AG04450 (cell line): Measurements from ENCODE around the gene CHP1. TPM values are rescaled to one million over a fixed set of nuclear protein-coding genes. Genes with fewer than 3 reads are reported as not detected.
"Not testable (repeated sequence)": the region's sequence is repeated elsewhere in the genome, so short reads cannot be mapped to it uniquely, and the experiment has no call there.

Source experiments
- CTCF ChIA-PET: fragments of 300-600, 350-600 bp; formaldehyde crosslinking; extraction: SDS; loops from one replicate; lab custom pipeline; 2022; ENCODE audit warnings: antibody characterized with exemption, inconsistent platforms; lab: Charles Lee
- POLR2A ChIA-PET: fragments of 350-600 bp; formaldehyde crosslinking; extraction: SDS; loops from one replicate; lab custom pipeline; 2021; ENCODE audit warnings: antibody characterized with exemption, inconsistent platforms; lab: Yijun Ruan, JAX
- DNase-seq: peaks from one replicate; pipeline ENCODE4 v3.0.0-alpha.2; 2011; ENCODE audit warnings: low read depth, low spot score
- H3K27ac ChIP-seq: one replicate; pipeline ENCODE4 v1.5.1; 2012; ENCODE audit warnings: low read depth, low read length, control low read depth
- H3K27me3 ChIP-seq: one replicate; pipeline ENCODE4 v1.6.0; 2012; ENCODE audit warnings: low read length; ENCODE audit not compliant: control insufficient read depth, insufficient read depth
- H3K4me3 ChIP-seq: 2 replicates; pipeline ENCODE4 v1.5.1; 2011; ENCODE audit warnings: mild to moderate bottlenecking, low read depth, low read length, control low read depth
- H3K9me3 ChIP-seq: 2 replicates; pipeline ENCODE4 v1.5.1; 2012; ENCODE audit warnings: low read length; ENCODE audit not compliant: control insufficient read depth, insufficient read depth
- polyA plus RNA-seq: library from polyadenylated mRNA; depleted of rRNA; stranded (reverse); fragments of >200 nt; gene quantifications from 2 replicates; pipeline ENCODE4 v1.2.3, GENCODE V29; 2011
- TF ChIP-seq, protein P1 (sequence below): IDR thresholded peaks from 2 replicates; pipeline ENCODE4 v1.5.1; 2011; ENCODE audit warnings: low read depth, low read length, control low read depth, inconsistent platforms

The CHP1 gene
- polyA plus RNA-seq, 1 experiment: 90.1 TPM

DNA sequence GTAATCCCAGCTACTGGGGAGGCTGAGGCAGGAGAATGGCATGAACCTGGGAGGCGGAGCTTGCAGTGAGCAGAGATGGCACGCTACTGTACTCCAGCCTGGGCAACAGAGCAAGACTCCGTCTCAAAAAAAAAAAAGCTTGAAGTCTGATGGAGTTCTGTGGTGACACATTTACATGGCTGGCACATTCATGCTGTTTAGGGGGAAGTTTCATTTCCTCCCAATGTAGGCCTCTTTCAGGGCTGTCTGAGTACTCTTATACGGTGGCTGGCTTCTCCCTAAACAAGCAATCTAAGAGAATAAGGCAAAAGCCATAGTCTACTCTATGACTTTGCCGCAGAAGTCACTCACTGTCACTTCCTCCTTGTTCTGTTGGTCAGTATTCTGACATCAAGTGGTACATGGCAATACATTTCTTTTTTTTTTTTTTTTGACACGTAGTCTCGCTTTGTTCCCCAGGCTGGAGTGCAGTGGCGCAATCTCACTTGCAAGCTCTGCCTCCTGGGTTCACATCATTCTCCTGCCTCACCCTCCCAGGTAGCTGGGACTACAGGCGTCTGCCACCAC, 60.1 kb downstream of the CHP1 start:
- ChIA-PET CTCF (no interaction called here), POLR2A (interaction anchor here (0.8 kb wide), 1 partner anchor 39 kb away, joined by 4 read pairs; no protein-coding TSS in a partner anchor)
- TF ChIP-seq, protein P1, sequence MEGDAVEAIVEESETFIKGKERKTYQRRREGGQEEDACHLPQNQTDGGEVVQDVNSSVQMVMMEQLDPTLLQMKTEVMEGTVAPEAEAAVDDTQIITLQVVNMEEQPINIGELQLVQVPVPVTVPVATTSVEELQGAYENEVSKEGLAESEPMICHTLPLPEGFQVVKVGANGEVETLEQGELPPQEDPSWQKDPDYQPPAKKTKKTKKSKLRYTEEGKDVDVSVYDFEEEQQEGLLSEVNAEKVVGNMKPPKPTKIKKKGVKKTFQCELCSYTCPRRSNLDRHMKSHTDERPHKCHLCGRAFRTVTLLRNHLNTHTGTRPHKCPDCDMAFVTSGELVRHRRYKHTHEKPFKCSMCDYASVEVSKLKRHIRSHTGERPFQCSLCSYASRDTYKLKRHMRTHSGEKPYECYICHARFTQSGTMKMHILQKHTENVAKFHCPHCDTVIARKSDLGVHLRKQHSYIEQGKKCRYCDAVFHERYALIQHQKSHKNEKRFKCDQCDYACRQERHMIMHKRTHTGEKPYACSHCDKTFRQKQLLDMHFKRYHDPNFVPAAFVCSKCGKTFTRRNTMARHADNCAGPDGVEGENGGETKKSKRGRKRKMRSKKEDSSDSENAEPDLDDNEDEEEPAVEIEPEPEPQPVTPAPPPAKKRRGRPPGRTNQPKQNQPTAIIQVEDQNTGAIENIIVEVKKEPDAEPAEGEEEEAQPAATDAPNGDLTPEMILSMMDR: no peak
- Histone ChIP-seq H3K27ac (no peak overlapping the region), H3K9me3 (no peaks in the 10 kb centered on the region; the same call in 1 of the 2 replicates), H3K27me3 (no peaks in the 10 kb centered on the region), H3K4me3 (no peak overlapping the region)
- no peak for DNase-seq

DNA sequence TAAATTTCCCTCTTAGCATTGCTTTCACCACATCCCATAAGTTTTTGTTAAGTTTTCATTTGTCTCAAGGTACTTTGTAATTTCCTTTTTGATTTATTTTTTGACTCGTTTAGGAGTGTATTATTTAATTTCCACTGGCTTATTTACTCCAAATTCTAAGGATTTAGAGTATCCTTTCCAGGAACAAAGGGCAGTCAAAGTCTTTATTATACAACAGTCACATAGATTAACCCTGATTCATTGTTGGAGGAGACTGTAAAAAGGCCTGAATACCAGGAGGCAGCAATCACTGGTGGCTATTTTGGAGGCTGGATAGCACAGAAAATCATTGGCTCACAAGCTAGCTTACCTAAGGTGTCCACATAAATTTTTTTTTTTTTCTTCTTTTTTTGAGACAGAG, 61.5 kb downstream of the CHP1 start:
- Histone ChIP-seq H3K27me3 (no peaks in the 10 kb centered on the region), H3K4me3 (no peak overlapping the region), H3K27ac (no peak overlapping the region), H3K9me3 (no peaks in the 10 kb centered on the region)
- TF ChIP-seq, protein P1: no peak
- CTCF ChIA-PET: no interaction called here
- DNase-seq: no peak
- POLR2A ChIA-PET: no interaction called here

DNA sequence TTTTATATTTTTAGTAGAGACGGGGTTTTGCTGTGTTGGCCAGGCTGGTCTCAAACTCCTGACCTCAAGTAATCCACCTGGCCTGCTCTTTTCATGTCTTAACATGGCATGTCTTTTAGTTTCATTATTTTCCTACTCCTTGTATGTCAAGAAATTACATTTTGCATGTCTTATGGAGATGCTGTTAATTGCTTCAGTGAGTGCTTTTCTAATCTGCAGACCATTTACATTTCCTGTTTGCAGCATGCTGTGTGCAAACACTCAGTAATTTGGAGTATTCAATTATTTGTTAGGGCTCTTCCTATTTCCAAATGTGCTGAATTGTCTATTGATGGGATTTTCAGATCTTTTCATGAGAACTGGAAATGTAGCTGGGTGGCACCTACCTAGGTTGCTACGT, 70.1 kb downstream of the CHP1 start:
- H3K4me3 ChIP-seq, H3K9me3 ChIP-seq, H3K27ac ChIP-seq, DNase-seq, H3K27me3 ChIP-seq, POLR2A ChIA-PET, CTCF ChIA-PET: not testable (repeated sequence)

DNA sequence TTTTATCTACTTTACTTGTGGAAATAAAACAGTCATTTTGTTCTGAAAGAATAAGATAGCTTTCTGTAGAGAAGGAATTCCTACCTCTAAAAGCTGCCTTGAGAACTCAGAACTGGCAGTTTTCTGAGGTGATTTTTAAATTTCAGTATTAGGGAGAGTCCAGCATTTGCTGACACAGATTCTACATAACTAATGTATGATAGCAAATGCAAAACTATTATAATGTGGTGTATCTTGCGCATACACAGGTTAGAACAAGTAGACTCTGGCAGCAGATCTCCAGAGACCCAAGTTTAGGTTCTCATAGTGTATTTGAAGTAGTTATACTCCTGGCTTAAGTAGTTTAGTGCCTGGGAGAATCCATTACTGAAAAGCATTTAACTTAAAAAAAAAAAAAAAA, 70.5 kb downstream of the CHP1 start:
- no peaks in the 10 kb centered on the region for H3K27me3 ChIP-seq
- TF ChIP-seq, protein P1: no peak
- H3K9me3 ChIP-seq: no peaks in the 10 kb centered on the region
- DNase-seq: no peak
- no peak overlapping the region for H3K4me3 ChIP-seq
- ChIA-PET CTCF (no interaction called here), POLR2A (no interaction called here)
- H3K27ac ChIP-seq: no peak overlapping the region

DNA sequence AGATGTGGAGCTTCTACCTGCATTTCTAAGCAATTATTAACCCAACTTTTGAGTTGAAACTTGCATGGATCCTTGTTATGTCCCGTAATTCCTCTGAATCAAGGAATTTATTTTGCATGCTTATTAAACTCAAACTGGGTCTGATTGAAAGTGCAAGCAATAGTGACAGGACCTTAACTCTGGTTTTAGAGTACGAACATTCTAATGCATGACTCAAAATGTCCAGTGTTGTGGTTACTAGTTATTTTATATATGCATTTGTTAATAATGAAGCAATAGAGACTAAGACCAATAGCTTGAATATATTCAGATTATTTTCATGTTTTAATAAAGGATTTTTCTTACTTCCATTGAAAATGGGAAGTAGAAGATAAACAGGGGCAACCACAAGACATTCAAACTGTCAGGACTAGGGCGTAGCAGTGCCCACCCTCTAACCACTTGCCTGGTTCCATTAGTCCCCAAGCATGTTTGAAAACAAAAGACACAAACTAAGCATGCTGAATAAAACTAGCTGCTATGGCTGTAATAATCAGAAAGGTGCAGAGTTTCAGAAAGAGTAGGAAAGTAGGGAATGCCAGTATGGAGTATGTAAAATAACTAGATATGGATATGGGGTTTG, 73.2 kb downstream of the CHP1 start:
- H3K4me3 ChIP-seq: no peak overlapping the region
- ChIA-PET CTCF (no interaction called here), POLR2A (interaction anchor here (0.8 kb wide), 1 partner anchor 28 kb away, joined by 3 read pairs; the partner anchor contains the start of genes NUSAP1 and OIP5)
- H3K9me3 ChIP-seq: no peaks in the 10 kb centered on the region
- no peak for DNase-seq
- TF ChIP-seq, protein P1: no peak
- H3K27me3 ChIP-seq: no peaks in the 10 kb centered on the region
- H3K27ac ChIP-seq: no peak overlapping the region
